Measurements from ENCODE around the gene MGAT5B.

DNA sequence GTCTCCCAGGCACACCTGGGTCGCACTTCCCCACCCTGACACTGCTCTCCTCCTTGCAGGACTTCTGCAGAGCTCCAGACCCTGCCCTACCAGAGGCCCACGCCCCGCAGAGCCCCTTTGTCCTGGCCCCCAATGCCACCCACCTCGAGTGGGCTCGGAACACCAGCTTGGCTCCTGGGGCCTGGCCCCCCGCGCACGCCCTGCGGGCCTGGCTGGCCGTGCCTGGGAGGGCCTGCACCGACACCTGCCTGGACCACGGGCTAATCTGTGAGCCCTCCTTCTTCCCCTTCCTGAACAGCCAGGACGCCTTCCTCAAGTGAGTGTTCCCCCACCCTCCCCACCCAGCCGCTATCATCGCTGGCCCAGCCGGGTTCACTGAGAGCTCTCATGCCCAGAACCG, 79.6 kb downstream of the MGAT5B start:
- TF ChIP-seq POLR2A (IDR thresholded peaks at IDR 0.05), result no peak
- TF ChIP-seq, protein P1, sequence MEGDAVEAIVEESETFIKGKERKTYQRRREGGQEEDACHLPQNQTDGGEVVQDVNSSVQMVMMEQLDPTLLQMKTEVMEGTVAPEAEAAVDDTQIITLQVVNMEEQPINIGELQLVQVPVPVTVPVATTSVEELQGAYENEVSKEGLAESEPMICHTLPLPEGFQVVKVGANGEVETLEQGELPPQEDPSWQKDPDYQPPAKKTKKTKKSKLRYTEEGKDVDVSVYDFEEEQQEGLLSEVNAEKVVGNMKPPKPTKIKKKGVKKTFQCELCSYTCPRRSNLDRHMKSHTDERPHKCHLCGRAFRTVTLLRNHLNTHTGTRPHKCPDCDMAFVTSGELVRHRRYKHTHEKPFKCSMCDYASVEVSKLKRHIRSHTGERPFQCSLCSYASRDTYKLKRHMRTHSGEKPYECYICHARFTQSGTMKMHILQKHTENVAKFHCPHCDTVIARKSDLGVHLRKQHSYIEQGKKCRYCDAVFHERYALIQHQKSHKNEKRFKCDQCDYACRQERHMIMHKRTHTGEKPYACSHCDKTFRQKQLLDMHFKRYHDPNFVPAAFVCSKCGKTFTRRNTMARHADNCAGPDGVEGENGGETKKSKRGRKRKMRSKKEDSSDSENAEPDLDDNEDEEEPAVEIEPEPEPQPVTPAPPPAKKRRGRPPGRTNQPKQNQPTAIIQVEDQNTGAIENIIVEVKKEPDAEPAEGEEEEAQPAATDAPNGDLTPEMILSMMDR (IDR thresholded peaks at IDR 0.05), result no peak
